HepG2 (cell line): ENCODE results near the gene RPL41. TPM values are rescaled to one million over a fixed set of nuclear protein-coding genes. Genes with fewer than 3 reads are reported as not detected.

Experiments used
- AHDC1 ChIP-seq: sonication (generic); formaldehyde crosslinking; IDR thresholded peaks from 2 replicates; pipeline ENCODE4 v1.5.1; 2020; ENCODE audit warnings: mild to moderate bottlenecking, missing genetic modification reagents, borderline replicate concordance
- CBX5 ChIP-seq: sonication (generic); formaldehyde crosslinking; IDR thresholded peaks from 2 replicates; pipeline ENCODE4 v1.4.0; 2020; ENCODE audit warnings: missing genetic modification reagents, borderline replicate concordance
- GPN1 ChIP-seq: sonication (generic); formaldehyde crosslinking; IDR thresholded peaks from 2 replicates; pipeline ENCODE4 v1.5.1; 2020; ENCODE audit warnings: missing genetic modification reagents, borderline replicate concordance
- HNRNPH1 ChIP-seq: fragments of 200-400 bp; formaldehyde crosslinking; optimal IDR thresholded peaks from 2 replicates; pipeline ENCODE3; 2017; ENCODE audit warnings: mild to moderate bottlenecking, low read depth, low read length
- IRF2 ChIP-seq: IDR thresholded peaks from 2 replicates; pipeline ENCODE4 v1.6.1; 2018; ENCODE audit warnings: missing genetic modification reagents, missing compliant biosample characterization
- MTF1 ChIP-seq: sonication (generic); formaldehyde crosslinking; IDR thresholded peaks from 2 replicates; pipeline ENCODE4 v1.5.0; 2020; ENCODE audit warnings: missing genetic modification reagents
- MTF2 ChIP-seq: sonication (generic); formaldehyde crosslinking; IDR thresholded peaks from 2 replicates; pipeline ENCODE4 v1.5.0; 2020; ENCODE audit warnings: missing genetic modification reagents, borderline replicate concordance
- NFIB ChIP-seq: sonication (generic); formaldehyde crosslinking; IDR thresholded peaks from 2 replicates; pipeline ENCODE4 v1.9.0; 2021; ENCODE audit warnings: missing genetic modification reagents, mild to moderate bottlenecking, borderline replicate concordance
- PHF5A ChIP-seq: IDR thresholded peaks from one replicate; pipeline ENCODE4 v1.6.1; 2018; ENCODE audit warnings: low read depth, missing genetic modification reagents; ENCODE audit not compliant: unreplicated experiment
- PRDM10 ChIP-seq: sonication (generic); formaldehyde crosslinking; IDR thresholded peaks from 2 replicates; pipeline ENCODE4 v1.4.0; 2020; ENCODE audit warnings: low read depth, missing genetic modification reagents
- PREB ChIP-seq: sonication (generic); formaldehyde crosslinking; IDR thresholded peaks from 2 replicates; pipeline ENCODE4 v1.4.0; 2020; ENCODE audit warnings: missing genetic modification reagents
- SMC3 ChIP-seq: IDR thresholded peaks from 2 replicates; pipeline ENCODE4 v1.6.1; 2011; ENCODE audit warnings: low read length, improper control_type of control experiment
- STAG1 ChIP-seq: sonication (generic); formaldehyde crosslinking; IDR thresholded peaks from 2 replicates; pipeline ENCODE4 v1.4.0; 2020; ENCODE audit warnings: missing genetic modification reagents
- ZNF326 ChIP-seq: sonication (generic); formaldehyde crosslinking; IDR thresholded peaks from 2 replicates; pipeline ENCODE4 v1.4.0; 2020; ENCODE audit warnings: missing genetic modification reagents, borderline replicate concordance
- ZNF577 ChIP-seq: sonication (generic); formaldehyde crosslinking; IDR thresholded peaks from 2 replicates; pipeline ENCODE4 v1.4.0; 2020; ENCODE audit warnings: mild to moderate bottlenecking, low read depth, missing genetic modification reagents, borderline replicate concordance
- ZNF704 ChIP-seq: sonication (generic); formaldehyde crosslinking; IDR thresholded peaks from 2 replicates; pipeline ENCODE4 v1.8.1; 2023; ENCODE audit warnings: mild to moderate bottlenecking, inconsistent platforms, moderate library complexity, missing genetic modification reagents, borderline replicate concordance
- ZSCAN20 ChIP-seq: sonication (generic); formaldehyde crosslinking; IDR thresholded peaks from 2 replicates; pipeline ENCODE4 v1.4.0; 2020; ENCODE audit warnings: missing genetic modification reagents, mild to moderate bottlenecking, borderline replicate concordance
- polyA plus RNA-seq, 8 experiments: library from polyadenylated mRNA; depleted of rRNA in 3 of 8; stranded (reverse) in 7 of 8; unstranded in 1 of 8; fragments of >200 nt; fragmentation: Illumina TruSeq in 4 of 8; extraction: Trizol in 4 of 8; gene quantifications; 2 replicates each; pipeline versions ENCODE4 v1.2.1 to v1.2.3, GENCODE V29; 2011 to 2016; ENCODE audit warnings: low read depth in 4 of 8, missing spikeins in 1 of 8, mixed read lengths in 1 of 8; ENCODE audit not compliant: insufficient read depth in 1 of 8
- total RNA-seq, 5 experiments: library from RNA; depleted of rRNA; stranded (reverse); fragments of >200 nt; fragmentation: Illumina TruSeq; extraction: Trizol; gene quantifications; 2 replicates each; pipeline ENCODE4 v1.2.3, GENCODE V29; 2016; ENCODE audit warnings: low read depth in 1 of 5

The RPL41 gene
- total and polyA plus RNA-seq, 2 of the 13 experiments (the other 11 are each of a cell fraction or from before 2014, with no cell fraction given): 4,012 to 7,670 TPM

GRCh38 chr12:56079723-56080555 lies 36.5 kb upstream of the RPL41 start, which contains the start of gene ERBB3 (continued):
- TF ChIP-seq AHDC1: peak; percentile 54; the same call in 1 of the 2 replicates
- no peak for TF ChIP-seq STAG1 (CRISPR knock-in tag)
- TF ChIP-seq PHF5A (CRISPR knock-in tag): no peak
- no peak for TF ChIP-seq NFIB (CRISPR knock-in tag)
- peak; percentile 83 for TF ChIP-seq PRDM10
- TF ChIP-seq MTF2 (CRISPR knock-in tag): no peak
- TF ChIP-seq CBX5 (CRISPR knock-in tag): no peak
- no peak for TF ChIP-seq PREB (CRISPR knock-in tag)
- 0 out of 2 replicates have a peak, but pooled peaks have one; percentile 49 for TF ChIP-seq GPN1 (CRISPR knock-in tag)
- no peak; the same call in 1 of the 2 replicates for TF ChIP-seq ZNF704 (CRISPR knock-in tag)
- no peak for TF ChIP-seq ZNF326 (CRISPR knock-in tag)
- TF ChIP-seq HNRNPH1: no peak
- peak; percentile 89 for TF ChIP-seq ZSCAN20 (CRISPR knock-in tag)
- TF ChIP-seq IRF2: no peak; the same call in 1 of the 2 replicates
- TF ChIP-seq SMC3: no peak
- peak; percentile 33; the same call in 1 of the 2 replicates for TF ChIP-seq MTF1 (CRISPR knock-in tag)
- no peak for TF ChIP-seq ZNF577 (CRISPR knock-in tag)
